Measurements from ENCODE around the gene NAALADL2.

The NAALADL2 gene

GRCh38 chr3:175489406-175489805 is 630.3 kb downstream of the NAALADL2 start:
- Histone ChIP-seq H3K9ac (ENCODE audit: low read length) (no peak overlapping the region), H3K36me3 (ENCODE audit: control insufficient read depth, insufficient read depth, low read length) (no peaks in the 10 kb centered on the region), H4K8ac (ENCODE audit: low read depth, low read length) (no peak overlapping the region), H3K4me3 (ENCODE audit: low read length) (no peak overlapping the region), H2AK5ac (ENCODE audit: low read length) (no peak overlapping the region), H3K23ac (ENCODE audit: low read length) (no peak overlapping the region), H3K79me2 (ENCODE audit: control insufficient read depth, insufficient read depth, low read length) (no peaks in the 10 kb centered on the region), H2BK120ac (ENCODE audit: low read depth, low read length) (no peak overlapping the region), H3K4ac (ENCODE audit: low read depth, low read length) (no peak overlapping the region), H3K4me1 (ENCODE audit: control insufficient read depth, low read depth, low read length) (no peaks in the 10 kb centered on the region), H4K5ac (ENCODE audit: low read length) (no peak overlapping the region), H3K56ac (ENCODE audit: low read length) (no peak overlapping the region), H3K18ac (ENCODE audit: low read length) (no peak overlapping the region), H3K27me3 (ENCODE audit: insufficient read depth, low read length, poor library complexity) (no peaks in the 10 kb centered on the region), H2BK5ac (ENCODE audit: low read length) (no peak overlapping the region), H3K79me1 (ENCODE audit: low read length) (no peaks in the 10 kb centered on the region), H3K4me2 (ENCODE audit: low read length) (no peak overlapping the region), H2BK15ac (replicated peaks; ENCODE audit: low read depth) (no peak overlapping the region), H3K27ac (ENCODE audit: low read depth, low read length) (no peak overlapping the region)
- no peak for DNase-seq
- WGBS (ENCODE audit: extremely low coverage, insufficient coverage, low lambda C conversion rate), result no CpG with 5 or more reads among the region's 1 CpG

- no peaks in the 10 kb centered on the region for H3K36me3 ChIP-seq (ENCODE audit: control insufficient read depth, insufficient read depth, low read length)
- no peak overlapping the region for H3K9ac ChIP-seq (ENCODE audit: low read length)
- no peak overlapping the region for H3K56ac ChIP-seq (ENCODE audit: low read length)
- H3K27ac ChIP-seq (ENCODE audit: low read depth, low read length), result no peak overlapping the region
- no peak overlapping the region for H2AK5ac ChIP-seq (ENCODE audit: low read length)
- WGBS (ENCODE audit: extremely low coverage, insufficient coverage, low lambda C conversion rate), result no CpG with 5 or more reads among the region's 4 CpGs
- no peak overlapping the region for H3K23ac ChIP-seq (ENCODE audit: low read length)
- no peaks in the 10 kb centered on the region for H3K79me1 ChIP-seq (ENCODE audit: low read length)
- no peak overlapping the region for H2BK15ac ChIP-seq (replicated peaks; ENCODE audit: low read depth)
- no peak overlapping the region for H3K4ac ChIP-seq (ENCODE audit: low read depth, low read length)
- no peaks in the 10 kb centered on the region for H3K79me2 ChIP-seq (ENCODE audit: control insufficient read depth, insufficient read depth, low read length)
- no peak overlapping the region for H4K8ac ChIP-seq (ENCODE audit: low read depth, low read length)
- no peaks in the 10 kb centered on the region for H3K4me1 ChIP-seq (ENCODE audit: control insufficient read depth, low read depth, low read length)
- H2BK120ac ChIP-seq (ENCODE audit: low read depth, low read length), result no peak overlapping the region
- no peaks in the 10 kb centered on the region for H3K27me3 ChIP-seq (ENCODE audit: insufficient read depth, low read length, poor library complexity)
- no peak overlapping the region for H2BK5ac ChIP-seq (ENCODE audit: low read length)
- no peak overlapping the region for H4K5ac ChIP-seq (ENCODE audit: low read length)
- no peak overlapping the region for H3K18ac ChIP-seq (ENCODE audit: low read length)
- no peak for DNase-seq
- H3K4me3 ChIP-seq (ENCODE audit: low read length), result no peak overlapping the region
- no peak overlapping the region for H3K4me2 ChIP-seq (ENCODE audit: low read length)
These were observed 634.2 kb downstream of the NAALADL2 start for GRCh38 chr3:175493301-175493700.

GRCh38 chr3:175495331-175495730 is 636.2 kb downstream of the NAALADL2 start:
- no peak for DNase-seq
- H3K27me3 ChIP-seq (ENCODE audit: insufficient read depth, low read length, poor library complexity), result no peaks in the 10 kb centered on the region
- H3K4ac ChIP-seq (ENCODE audit: low read depth, low read length), result no peak overlapping the region
- no peak overlapping the region for H2BK15ac ChIP-seq (replicated peaks; ENCODE audit: low read depth)
- no peak overlapping the region for H3K23ac ChIP-seq (ENCODE audit: low read length)
- no peaks in the 10 kb centered on the region for H3K36me3 ChIP-seq (ENCODE audit: control insufficient read depth, insufficient read depth, low read length)
- no peak overlapping the region for H4K5ac ChIP-seq (ENCODE audit: low read length)
- no peak overlapping the region for H2BK5ac ChIP-seq (ENCODE audit: low read length)
- H3K4me1 ChIP-seq (ENCODE audit: control insufficient read depth, low read depth, low read length), result no peaks in the 10 kb centered on the region
- no peak overlapping the region for H3K27ac ChIP-seq (ENCODE audit: low read depth, low read length)
- no peak overlapping the region for H3K4me2 ChIP-seq (ENCODE audit: low read length)
- H3K79me2 ChIP-seq (ENCODE audit: control insufficient read depth, insufficient read depth, low read length), result no peaks in the 10 kb centered on the region
- no peak overlapping the region for H3K18ac ChIP-seq (ENCODE audit: low read length)
- no peak overlapping the region for H3K9ac ChIP-seq (ENCODE audit: low read length)
- H4K8ac ChIP-seq (ENCODE audit: low read depth, low read length), result no peak overlapping the region
- no CpG with 5 or more reads among the region's 3 CpGs for WGBS (ENCODE audit: extremely low coverage, insufficient coverage, low lambda C conversion rate)
- no peak overlapping the region for H3K4me3 ChIP-seq (ENCODE audit: low read length)
- no peaks in the 10 kb centered on the region for H3K79me1 ChIP-seq (ENCODE audit: low read length)
- H2BK120ac ChIP-seq (ENCODE audit: low read depth, low read length), result no peak overlapping the region
- H2AK5ac ChIP-seq (ENCODE audit: low read length), result no peak overlapping the region
- no peak overlapping the region for H3K56ac ChIP-seq (ENCODE audit: low read length)

- Histone ChIP-seq H3K9ac (ENCODE audit: low read length) (no peak overlapping the region), H3K18ac (ENCODE audit: low read length) (no peak overlapping the region), H2BK5ac (ENCODE audit: low read length) (no peak overlapping the region), H3K79me1 (ENCODE audit: low read length) (no peaks in the 10 kb centered on the region), H3K4ac (ENCODE audit: low read depth, low read length) (no peak overlapping the region), H4K5ac (ENCODE audit: low read length) (no peak overlapping the region), H3K27ac (ENCODE audit: low read depth, low read length) (no peak overlapping the region), H2BK15ac (replicated peaks; ENCODE audit: low read depth) (no peak overlapping the region), H4K8ac (ENCODE audit: low read depth, low read length) (no peak overlapping the region), H3K36me3 (ENCODE audit: control insufficient read depth, insufficient read depth, low read length) (no peaks in the 10 kb centered on the region), H2AK5ac (ENCODE audit: low read length) (no peak overlapping the region), H3K4me1 (ENCODE audit: control insufficient read depth, low read depth, low read length) (no peaks in the 10 kb centered on the region), H3K23ac (ENCODE audit: low read length) (no peak overlapping the region), H3K4me3 (ENCODE audit: low read length) (no peak overlapping the region), H2BK120ac (ENCODE audit: low read depth, low read length) (no peak overlapping the region), H3K27me3 (ENCODE audit: insufficient read depth, low read length, poor library complexity) (no peaks in the 10 kb centered on the region), H3K56ac (ENCODE audit: low read length) (no peak overlapping the region), H3K4me2 (ENCODE audit: low read length) (no peak overlapping the region), H3K79me2 (ENCODE audit: control insufficient read depth, insufficient read depth, low read length) (no peaks in the 10 kb centered on the region)
- no peak for DNase-seq
- WGBS (ENCODE audit: extremely low coverage, insufficient coverage, low lambda C conversion rate), result no CpG with 5 or more reads among the region's 3 CpGs
These were observed 643.0 kb downstream of the NAALADL2 start for GRCh38 chr3:175502155-175502554.

GRCh38 chr3:175511219-175511785 is 652.2 kb downstream of the NAALADL2 start:
- H3K79me1 ChIP-seq (ENCODE audit: low read length), result no peaks in the 10 kb centered on the region
- H2BK5ac ChIP-seq (ENCODE audit: low read length), result no peak overlapping the region
- H3K79me2 ChIP-seq (ENCODE audit: control insufficient read depth, insufficient read depth, low read length), result no peaks in the 10 kb centered on the region
- no peak overlapping the region for H4K8ac ChIP-seq (ENCODE audit: low read depth, low read length)
- H3K4ac ChIP-seq (ENCODE audit: low read depth, low read length), result no peak overlapping the region
- no peaks in the 10 kb centered on the region for H3K36me3 ChIP-seq (ENCODE audit: control insufficient read depth, insufficient read depth, low read length)
- no peaks in the 10 kb centered on the region for H3K27me3 ChIP-seq (ENCODE audit: insufficient read depth, low read length, poor library complexity)
- H2BK15ac ChIP-seq (replicated peaks; ENCODE audit: low read depth), result no peak overlapping the region
- no CpG with 5 or more reads among the region's 3 CpGs for WGBS (ENCODE audit: extremely low coverage, insufficient coverage, low lambda C conversion rate)
- no peak overlapping the region for H3K56ac ChIP-seq (ENCODE audit: low read length)
- DNase-seq, result no peak
- H2AK5ac ChIP-seq (ENCODE audit: low read length), result no peak overlapping the region
- H3K4me3 ChIP-seq (ENCODE audit: low read length), result no peak overlapping the region
- H3K9ac ChIP-seq (ENCODE audit: low read length), result no peak overlapping the region
- H3K4me1 ChIP-seq (ENCODE audit: control insufficient read depth, low read depth, low read length), result no peaks in the 10 kb centered on the region
- no peak overlapping the region for H3K18ac ChIP-seq (ENCODE audit: low read length)
- H3K27ac ChIP-seq (ENCODE audit: low read depth, low read length), result no peak overlapping the region
- no peak overlapping the region for H2BK120ac ChIP-seq (ENCODE audit: low read depth, low read length)
- H3K23ac ChIP-seq (ENCODE audit: low read length), result no peak overlapping the region
- no peak overlapping the region for H3K4me2 ChIP-seq (ENCODE audit: low read length)
- no peak overlapping the region for H4K5ac ChIP-seq (ENCODE audit: low read length)

- H2BK15ac ChIP-seq (replicated peaks; ENCODE audit: low read depth), result no peak overlapping the region
- H3K4me3 ChIP-seq (ENCODE audit: low read length), result no peak overlapping the region
- no peak overlapping the region for H3K23ac ChIP-seq (ENCODE audit: low read length)
- no peaks in the 10 kb centered on the region for H3K79me2 ChIP-seq (ENCODE audit: control insufficient read depth, insufficient read depth, low read length)
- no peak overlapping the region for H2BK120ac ChIP-seq (ENCODE audit: low read depth, low read length)
- H3K4ac ChIP-seq (ENCODE audit: low read depth, low read length), result no peak overlapping the region
- DNase-seq, result no peak
- no peaks in the 10 kb centered on the region for H3K4me1 ChIP-seq (ENCODE audit: control insufficient read depth, low read depth, low read length)
- no peak overlapping the region for H3K4me2 ChIP-seq (ENCODE audit: low read length)
- H3K36me3 ChIP-seq (ENCODE audit: control insufficient read depth, insufficient read depth, low read length), result no peaks in the 10 kb centered on the region
- H3K27ac ChIP-seq (ENCODE audit: low read depth, low read length), result no peak overlapping the region
- no peak overlapping the region for H3K56ac ChIP-seq (ENCODE audit: low read length)
- H4K5ac ChIP-seq (ENCODE audit: low read length), result no peak overlapping the region
- no peaks in the 10 kb centered on the region for H3K27me3 ChIP-seq (ENCODE audit: insufficient read depth, low read length, poor library complexity)
- H3K79me1 ChIP-seq (ENCODE audit: low read length), result no peaks in the 10 kb centered on the region
- no peak overlapping the region for H3K18ac ChIP-seq (ENCODE audit: low read length)
- no peak overlapping the region for H3K9ac ChIP-seq (ENCODE audit: low read length)
- H2BK5ac ChIP-seq (ENCODE audit: low read length), result no peak overlapping the region
- no peak overlapping the region for H2AK5ac ChIP-seq (ENCODE audit: low read length)
- H4K8ac ChIP-seq (ENCODE audit: low read depth, low read length), result no peak overlapping the region
- no CpG with 5 or more reads among the region's 2 CpGs for WGBS (ENCODE audit: extremely low coverage, insufficient coverage, low lambda C conversion rate)
These were observed 653.6 kb downstream of the NAALADL2 start for GRCh38 chr3:175512700-175513099.

Measured in mesendoderm (in vitro differentiated cells).